Astrocyte of the spinal cord (primary cell): Measurements from ENCODE around the gene MUTYH.

Experiments used
- DNase-seq: peaks from one replicate; pipeline ENCODE4 v3.0.0; 2011; ENCODE audit warnings: low read depth, low spot score
- H3K4me3 ChIP-seq: 2 replicates; pipeline ENCODE4 v1.5.1; 2011; ENCODE audit warnings: low read depth, mild to moderate bottlenecking, low read length, moderate library complexity
- in situ Hi-C: cut with HindIII; loops from 2 replicates; pipeline ENCODE4 v1.10.0; 2017; ENCODE audit warnings: low sequenced_read_pairs
- TF ChIP-seq, protein P1 (sequence below): IDR thresholded peaks from 2 replicates; pipeline ENCODE4 v1.5.1; 2012; ENCODE audit warnings: low read depth, mild to moderate bottlenecking, low read length, inconsistent platforms

Gene MUTYH

DNA sequence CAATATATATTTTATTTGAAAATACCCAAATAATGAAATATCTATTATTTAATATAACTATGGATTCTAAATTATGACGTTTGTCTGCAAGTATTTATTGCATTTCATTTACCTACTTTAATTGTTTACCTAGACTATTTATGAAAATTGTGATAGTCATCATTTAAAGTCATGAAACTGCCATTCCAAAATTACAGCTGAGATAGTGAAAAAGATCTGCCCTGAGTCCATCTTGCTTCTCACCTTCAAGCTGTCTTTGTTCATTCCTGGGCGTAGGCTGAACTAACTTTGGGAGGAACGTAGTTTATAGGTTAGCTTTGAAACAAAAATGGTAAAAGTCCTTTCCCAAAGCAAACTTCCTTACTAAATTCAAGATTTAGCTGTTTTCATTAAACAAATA, 26.0 kb downstream of the MUTYH start:
- no peak overlapping the region for H3K4me3 ChIP-seq
- in situ Hi-C loops, result no loop called here
- TF ChIP-seq, protein P1, sequence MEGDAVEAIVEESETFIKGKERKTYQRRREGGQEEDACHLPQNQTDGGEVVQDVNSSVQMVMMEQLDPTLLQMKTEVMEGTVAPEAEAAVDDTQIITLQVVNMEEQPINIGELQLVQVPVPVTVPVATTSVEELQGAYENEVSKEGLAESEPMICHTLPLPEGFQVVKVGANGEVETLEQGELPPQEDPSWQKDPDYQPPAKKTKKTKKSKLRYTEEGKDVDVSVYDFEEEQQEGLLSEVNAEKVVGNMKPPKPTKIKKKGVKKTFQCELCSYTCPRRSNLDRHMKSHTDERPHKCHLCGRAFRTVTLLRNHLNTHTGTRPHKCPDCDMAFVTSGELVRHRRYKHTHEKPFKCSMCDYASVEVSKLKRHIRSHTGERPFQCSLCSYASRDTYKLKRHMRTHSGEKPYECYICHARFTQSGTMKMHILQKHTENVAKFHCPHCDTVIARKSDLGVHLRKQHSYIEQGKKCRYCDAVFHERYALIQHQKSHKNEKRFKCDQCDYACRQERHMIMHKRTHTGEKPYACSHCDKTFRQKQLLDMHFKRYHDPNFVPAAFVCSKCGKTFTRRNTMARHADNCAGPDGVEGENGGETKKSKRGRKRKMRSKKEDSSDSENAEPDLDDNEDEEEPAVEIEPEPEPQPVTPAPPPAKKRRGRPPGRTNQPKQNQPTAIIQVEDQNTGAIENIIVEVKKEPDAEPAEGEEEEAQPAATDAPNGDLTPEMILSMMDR, result no peak
- no peak for DNase-seq

DNA sequence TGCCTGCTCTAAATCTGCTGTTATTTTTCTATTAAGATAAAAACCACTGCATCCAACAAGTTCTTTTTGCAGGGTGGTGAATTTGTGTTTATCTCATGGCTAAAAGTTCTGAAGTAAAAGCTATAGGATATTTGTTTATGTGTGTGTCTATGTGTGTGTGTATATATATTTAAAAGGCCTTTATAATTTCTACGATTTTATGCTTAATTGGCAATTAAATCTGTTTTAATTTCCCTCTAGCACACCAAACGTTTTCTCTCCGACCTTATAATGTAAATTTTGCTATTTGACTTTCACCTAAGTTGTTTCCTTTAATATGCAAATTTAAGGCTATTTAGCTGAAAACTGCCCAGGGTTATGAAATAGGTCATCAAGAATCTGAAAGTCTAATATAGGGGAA, 33.3 kb downstream of the MUTYH start:
- no peak for DNase-seq
- TF ChIP-seq, protein P1, result no peak
- no peak overlapping the region for H3K4me3 ChIP-seq
- in situ Hi-C loops, result no loop called here

DNA sequence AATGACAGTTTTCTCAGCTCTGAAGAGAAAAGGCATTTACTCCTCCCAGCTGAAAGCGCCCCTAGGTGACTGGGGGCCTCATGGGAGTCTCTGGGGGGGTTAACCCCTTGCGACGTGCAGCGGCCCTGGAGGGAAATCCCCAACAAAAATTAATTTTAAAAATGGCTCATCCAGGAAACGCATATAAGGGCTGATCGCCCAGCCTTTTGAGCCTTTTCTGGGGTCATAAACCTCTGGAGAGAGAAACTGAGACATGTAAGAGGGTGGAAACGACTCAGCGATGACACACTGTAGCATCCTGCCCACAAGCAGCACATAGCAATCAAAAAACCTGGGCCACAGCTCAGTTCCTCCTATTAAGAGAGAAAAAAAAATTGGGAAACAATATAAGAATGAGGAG, 33.9 kb downstream of the MUTYH start:
- no peak overlapping the region for H3K4me3 ChIP-seq
- DNase-seq, result no peak
- in situ Hi-C loops, result no loop called here
- TF ChIP-seq, protein P1, result no peak

DNA sequence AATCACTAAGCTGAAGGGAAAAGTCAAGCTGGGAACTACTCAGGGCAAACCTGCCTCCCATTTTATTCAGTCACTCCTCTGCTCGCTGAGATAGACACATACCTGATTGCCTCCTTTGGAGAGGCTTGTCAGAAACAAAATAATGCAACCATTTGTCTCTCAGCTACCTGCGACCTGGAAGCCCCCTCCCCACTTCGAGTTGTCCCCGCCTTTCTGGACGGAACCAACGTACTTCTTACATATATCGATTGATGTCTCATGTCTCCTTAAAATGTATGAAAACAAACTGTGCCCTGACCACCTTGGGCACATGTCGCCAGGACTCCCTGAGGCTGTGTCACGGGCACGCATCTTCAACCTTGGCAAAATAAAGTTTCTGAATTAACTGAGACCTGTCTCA, 35.0 kb downstream of the MUTYH start:
- no peak for DNase-seq
- TF ChIP-seq, protein P1, result no peak
- in situ Hi-C loops, result no loop called here
- no peak overlapping the region for H3K4me3 ChIP-seq

DNA sequence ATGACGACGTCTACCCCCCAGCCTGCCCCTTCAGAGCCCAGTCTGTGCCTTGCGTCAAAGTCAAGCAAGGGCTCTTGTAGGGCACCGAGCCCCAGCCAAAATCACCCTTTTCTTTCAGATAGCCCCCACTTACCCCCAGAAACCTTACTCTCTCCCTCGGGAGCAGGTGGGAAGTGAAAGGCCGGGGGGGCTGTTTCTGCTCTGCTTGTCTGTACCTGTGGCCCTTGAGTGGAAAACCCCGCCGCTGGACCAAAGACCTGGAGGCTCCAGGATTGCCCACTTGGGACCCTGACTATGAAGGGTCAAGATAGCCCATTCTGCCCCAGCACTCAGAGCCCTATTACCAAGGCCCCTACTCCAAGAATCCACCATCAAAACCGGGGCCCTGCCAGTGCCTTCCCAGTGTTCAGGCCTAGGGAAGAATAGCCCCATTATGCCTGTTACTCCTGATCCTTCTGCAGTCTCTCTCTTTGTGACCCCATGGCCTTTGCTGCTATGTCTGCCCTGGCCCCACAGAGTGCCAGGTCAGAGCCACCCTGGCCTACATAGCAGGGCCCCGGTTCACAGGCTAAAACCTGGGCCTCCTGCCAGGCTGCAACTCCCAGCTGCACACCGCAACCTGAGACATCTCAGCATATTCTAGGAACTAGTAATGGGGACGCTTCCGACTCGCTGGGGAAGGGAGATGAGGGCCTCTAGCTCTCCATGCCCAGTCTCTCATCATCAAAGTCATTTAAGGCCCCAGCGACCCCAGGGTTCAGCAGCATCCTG, 35.7 kb downstream of the MUTYH start:
- peak overlapping the region; percentile 65 for H3K4me3 ChIP-seq
- TF ChIP-seq, protein P1, result no peak
- no peak for DNase-seq
- in situ Hi-C loops, result no loop called here

DNA sequence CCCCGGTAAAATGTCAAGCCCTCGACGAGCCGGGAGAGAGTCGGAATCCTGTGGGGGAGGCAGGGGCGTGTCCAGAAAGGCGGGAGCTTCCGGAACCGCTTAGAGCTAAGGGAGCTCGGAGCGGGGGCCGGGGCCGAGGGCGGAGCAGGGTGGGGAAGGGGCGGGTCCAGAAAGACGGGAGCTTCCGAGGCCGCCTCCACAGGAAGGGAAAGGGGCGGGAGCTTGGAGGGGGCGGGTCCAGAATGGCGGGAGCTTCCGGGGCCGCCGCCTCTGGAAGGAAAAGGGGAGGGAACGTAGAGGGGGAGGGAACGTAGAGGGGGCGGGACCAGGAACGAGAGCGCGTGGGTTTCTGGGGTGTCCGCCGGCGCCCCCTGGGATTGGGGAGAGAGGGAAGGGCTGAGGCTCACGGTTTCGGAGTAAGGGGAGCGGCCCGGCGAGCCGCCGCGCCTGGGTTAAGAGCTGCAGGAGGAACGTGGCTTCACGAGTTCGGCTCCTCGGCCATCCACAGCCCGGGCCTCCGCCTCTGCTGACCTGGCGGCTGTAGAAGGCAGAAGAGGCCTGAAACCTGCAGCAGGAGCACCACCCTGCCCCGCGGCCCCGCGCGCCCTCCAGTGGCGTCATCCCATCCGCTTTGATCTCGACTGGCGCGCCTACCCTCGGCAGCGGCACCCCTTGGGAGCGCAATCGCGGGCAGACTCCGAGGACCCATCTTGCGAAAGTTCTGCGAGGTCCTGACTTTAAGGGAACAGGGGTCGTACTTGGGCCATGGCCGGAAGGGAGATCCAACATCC, 36.5 kb downstream of the MUTYH start:
- peak overlapping the region; percentile 65 for H3K4me3 ChIP-seq
- DNase-seq, result peak; percentile 99
- in situ Hi-C loops, result no loop called here
- TF ChIP-seq, protein P1, result peak; percentile 65
